ENCODE results near the gene ALG8.

ALG8 gene

GRCh38 chr11:78160557-78160956 is 21.1 kb upstream of the ALG8 start:
- in situ Hi-C loops (cut with HindIII; ENCODE audit: low sequenced_read_pairs): no loop called here

- in situ Hi-C loops (cut with HindIII; ENCODE audit: low sequenced_read_pairs): no loop called here
Observed at GRCh38 chr11:78158987-78159652, 19.7 kb upstream of the ALG8 start.

GRCh38 chr11:78156127-78156844 is 16.9 kb upstream of the ALG8 start:
- in situ Hi-C loops (cut with HindIII; ENCODE audit: low sequenced_read_pairs): no loop called here

- in situ Hi-C loops (cut with HindIII; ENCODE audit: low sequenced_read_pairs): no loop called here
Observed at GRCh38 chr11:78151804-78152203, 12.4 kb upstream of the ALG8 start.

GRCh38 chr11:78150754-78151153 is 11.3 kb upstream of the ALG8 start:
- in situ Hi-C loops (cut with HindIII; ENCODE audit: low sequenced_read_pairs): no loop called here

GRCh38 chr11:78150346-78150745 is 10.9 kb upstream of the ALG8 start:
- in situ Hi-C loops (cut with HindIII; ENCODE audit: low sequenced_read_pairs): no loop called here

- in situ Hi-C loops (cut with HindIII; ENCODE audit: low sequenced_read_pairs): no loop called here
Observed at GRCh38 chr11:78149646-78150045, 10.2 kb upstream of the ALG8 start.

- in situ Hi-C loops (cut with HindIII; ENCODE audit: low sequenced_read_pairs): no loop called here
Observed at GRCh38 chr11:78147807-78148206, 8.4 kb upstream of the ALG8 start.

- in situ Hi-C loops (cut with HindIII; ENCODE audit: low sequenced_read_pairs): no loop called here
Observed at GRCh38 chr11:78145511-78146025, 6.1 kb upstream of the ALG8 start.

GRCh38 chr11:78140392-78141077 is 1.1 kb upstream of the ALG8 start:
- in situ Hi-C loops (cut with HindIII; ENCODE audit: low sequenced_read_pairs): no loop called here

GRCh38 chr11:78138694-78139421 is 568 bp downstream of the ALG8 start:
- in situ Hi-C loops (cut with HindIII; ENCODE audit: low sequenced_read_pairs): no loop called here

GRCh38 chr11:78138291-78138690 is 1.1 kb downstream of the ALG8 start:
- in situ Hi-C loops (cut with HindIII; ENCODE audit: low sequenced_read_pairs): no loop called here

- in situ Hi-C loops (cut with HindIII; ENCODE audit: low sequenced_read_pairs): no loop called here
Observed at GRCh38 chr11:78132475-78132874, 7.0 kb downstream of the ALG8 start.

- in situ Hi-C loops (cut with HindIII; ENCODE audit: low sequenced_read_pairs): no loop called here
Observed at GRCh38 chr11:78131956-78132355, 7.5 kb downstream of the ALG8 start.

- in situ Hi-C loops (cut with HindIII; ENCODE audit: low sequenced_read_pairs): no loop called here
Observed at GRCh38 chr11:78127403-78127802, 12.0 kb downstream of the ALG8 start.

- in situ Hi-C loops (cut with HindIII; ENCODE audit: low sequenced_read_pairs): no loop called here
Observed at GRCh38 chr11:78112582-78113275, 26.7 kb downstream of the ALG8 start.

- in situ Hi-C loops (cut with HindIII; ENCODE audit: low sequenced_read_pairs): no loop called here
Observed at GRCh38 chr11:78111298-78111697, 28.1 kb downstream of the ALG8 start.

- in situ Hi-C loops (cut with HindIII; ENCODE audit: low sequenced_read_pairs): no loop called here
Observed at GRCh38 chr11:78110830-78111229, 28.6 kb downstream of the ALG8 start.

- in situ Hi-C loops (cut with HindIII; ENCODE audit: low sequenced_read_pairs): no loop called here
Observed at GRCh38 chr11:78110351-78110750, 29.1 kb downstream of the ALG8 start.
